ENCODE data around the gene KRTAP17-1. TPM values are rescaled to one million over a fixed set of nuclear protein-coding genes. Genes with fewer than 3 reads are reported as not detected.
A peak's percentile ranks its signal among the peaks of the same experiment; 100 is the strongest.

The KRTAP17-1 gene
- total RNA-seq, 4 donors from 2014 or later, result not detected

DNA sequence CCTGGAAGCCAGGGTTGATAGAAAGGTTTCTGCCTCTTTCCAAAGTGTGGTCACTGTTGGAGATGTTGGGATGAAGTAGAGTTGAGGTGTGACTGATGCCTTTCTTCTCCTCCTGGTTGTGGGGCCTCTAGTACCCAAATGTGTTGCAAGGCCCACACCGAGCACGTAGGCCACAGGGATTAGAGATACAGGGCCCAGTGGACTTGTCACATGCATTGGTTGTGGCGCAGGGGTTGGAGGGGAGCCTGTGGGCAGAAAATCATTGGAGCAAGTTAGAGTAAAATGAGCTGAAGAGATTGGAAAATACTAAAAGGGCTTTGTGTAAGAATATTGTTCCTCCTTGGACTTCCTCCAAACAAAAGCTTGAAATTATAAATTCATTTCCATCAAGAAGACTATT is 30.5 kb upstream of the KRTAP17-1 start:
- Histone ChIP-seq H3K36me3 (no peaks in the 10 kb centered on the region), H3K4me1 (no peaks in the 10 kb centered on the region), H3K4me3 (no peak overlapping the region), H3K9me3 (peaks cover 0 to 4% (median 0%) of the 10 kb centered on the region in 4 donors), H3K27me3 (no peaks in the 10 kb centered on the region), H3K27ac (replicated peaks in 1 of 4) (no peak overlapping the region)
- no peak for DNase-seq (ENCODE audit: extremely low spot score)
- intact Hi-C loops (cut with DNase I), result no loop called here
- TF ChIP-seq POLR2AphosphoS5 (IDR thresholded peaks at IDR 0.05) (no peak), POLR2A (IDR thresholded peaks at IDR 0.05; ENCODE audit: low read depth) (no peak), EP300 (IDR thresholded peaks at IDR 0.05) (no peak)
- TF ChIP-seq, protein P1, sequence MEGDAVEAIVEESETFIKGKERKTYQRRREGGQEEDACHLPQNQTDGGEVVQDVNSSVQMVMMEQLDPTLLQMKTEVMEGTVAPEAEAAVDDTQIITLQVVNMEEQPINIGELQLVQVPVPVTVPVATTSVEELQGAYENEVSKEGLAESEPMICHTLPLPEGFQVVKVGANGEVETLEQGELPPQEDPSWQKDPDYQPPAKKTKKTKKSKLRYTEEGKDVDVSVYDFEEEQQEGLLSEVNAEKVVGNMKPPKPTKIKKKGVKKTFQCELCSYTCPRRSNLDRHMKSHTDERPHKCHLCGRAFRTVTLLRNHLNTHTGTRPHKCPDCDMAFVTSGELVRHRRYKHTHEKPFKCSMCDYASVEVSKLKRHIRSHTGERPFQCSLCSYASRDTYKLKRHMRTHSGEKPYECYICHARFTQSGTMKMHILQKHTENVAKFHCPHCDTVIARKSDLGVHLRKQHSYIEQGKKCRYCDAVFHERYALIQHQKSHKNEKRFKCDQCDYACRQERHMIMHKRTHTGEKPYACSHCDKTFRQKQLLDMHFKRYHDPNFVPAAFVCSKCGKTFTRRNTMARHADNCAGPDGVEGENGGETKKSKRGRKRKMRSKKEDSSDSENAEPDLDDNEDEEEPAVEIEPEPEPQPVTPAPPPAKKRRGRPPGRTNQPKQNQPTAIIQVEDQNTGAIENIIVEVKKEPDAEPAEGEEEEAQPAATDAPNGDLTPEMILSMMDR (IDR thresholded peaks at IDR 0.05), result no peak
- WGBS, result 80% methylated on average over 3 of the region's 3 CpGs

DNA sequence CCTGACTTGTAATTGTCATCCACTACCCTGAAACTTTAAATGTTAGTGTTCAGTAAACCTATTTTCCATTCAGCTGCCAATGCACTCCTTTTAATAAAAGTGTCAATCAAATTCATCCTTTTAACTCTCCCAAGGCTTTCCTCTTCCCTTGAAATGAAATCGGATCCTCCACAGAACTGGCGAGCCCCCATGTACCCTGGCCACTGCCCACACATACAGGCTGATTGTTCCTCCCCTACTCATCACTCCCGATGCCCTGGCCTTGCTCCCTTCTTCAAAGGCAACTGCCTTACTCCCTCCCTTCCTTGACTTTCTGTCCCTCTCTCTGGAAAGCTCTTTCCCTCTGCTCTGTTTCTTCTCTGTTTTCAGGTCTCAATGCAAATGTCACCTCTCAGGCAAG is 27.5 kb upstream of the KRTAP17-1 start:
- TF ChIP-seq, protein P1 (IDR thresholded peaks at IDR 0.05), result no peak
- TF ChIP-seq POLR2AphosphoS5 (IDR thresholded peaks at IDR 0.05) (no peak), POLR2A (IDR thresholded peaks at IDR 0.05; ENCODE audit: low read depth) (no peak), EP300 (IDR thresholded peaks at IDR 0.05) (no peak)
- Histone ChIP-seq H3K36me3 (no peaks in the 10 kb centered on the region), H3K4me1 (peaks cover 0 to 5% (median 0%) of the 10 kb centered on the region in 4 donors), H3K27ac (replicated peaks in 1 of 4) (no peak overlapping the region), H3K27me3 (no peaks in the 10 kb centered on the region), H3K9me3 (peaks cover 0 to 4% (median 0%) of the 10 kb centered on the region in 4 donors), H3K4me3 (no peak overlapping the region)
- intact Hi-C loops (cut with DNase I), result no loop called here
- 80% methylated on average over 3 of the region's 3 CpGs for WGBS
- DNase-seq (ENCODE audit: extremely low spot score), result no peak

DNA sequence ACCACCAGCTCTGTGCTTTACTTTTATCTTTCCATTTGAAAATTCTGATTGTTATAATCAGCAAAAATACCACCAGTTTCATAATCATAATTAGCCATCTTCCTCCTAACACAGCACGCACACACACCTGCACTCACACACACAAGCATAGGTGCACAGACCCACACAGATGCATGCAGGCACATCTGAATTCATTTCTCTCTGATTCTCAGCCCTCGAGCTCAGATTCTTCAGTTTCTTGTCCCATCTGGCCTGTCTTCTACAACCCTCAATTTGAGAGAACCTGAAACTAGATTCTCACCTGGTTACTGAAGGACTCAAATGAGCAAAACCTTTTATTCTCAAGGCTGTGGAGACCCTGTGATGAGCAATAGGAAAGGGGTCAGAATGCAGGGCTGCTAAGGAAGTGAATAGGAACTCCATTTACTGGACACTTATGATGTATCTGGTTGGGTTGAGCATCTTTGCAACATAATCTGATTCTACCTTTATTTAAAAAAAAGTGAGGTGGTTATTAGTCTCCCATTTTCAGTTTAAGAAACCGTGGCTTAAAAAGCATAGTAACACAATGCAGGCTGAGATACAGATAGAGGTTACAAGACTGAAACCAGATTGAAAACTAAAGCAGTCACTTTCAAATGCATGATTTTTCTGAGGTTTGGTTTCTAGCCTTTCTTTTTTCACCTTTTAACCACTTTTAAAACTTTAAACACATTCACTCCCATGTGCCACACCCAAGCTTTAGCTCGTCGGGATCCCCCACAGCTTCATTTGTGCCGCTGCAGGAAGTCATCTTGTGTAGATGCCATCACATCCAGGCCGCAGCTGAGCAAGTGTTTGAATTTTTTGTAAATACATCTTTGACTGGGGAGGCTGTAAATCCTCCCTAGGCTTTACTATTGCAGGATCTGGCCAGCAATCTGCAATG is 25.7 kb upstream of the KRTAP17-1 start:
- H3K27me3 ChIP-seq, result no peaks in the 10 kb centered on the region
- intact Hi-C loops (cut with DNase I), result no loop called here
- no peaks in the 10 kb centered on the region for H3K36me3 ChIP-seq
- no peak overlapping the region for H3K4me3 ChIP-seq
- WGBS, result 75% methylated on average over 7 of the region's 7 CpGs
- no peak for DNase-seq (ENCODE audit: extremely low spot score)
- H3K4me1 ChIP-seq, result peaks cover 0 to 5% (median 0%) of the 10 kb centered on the region in 4 donors
- H3K27ac ChIP-seq (replicated peaks in 1 of 4), result no peak overlapping the region
- H3K9me3 ChIP-seq, result peaks cover 0 to 4% (median 0%) of the 10 kb centered on the region in 4 donors
- TF ChIP-seq, protein P1 (IDR thresholded peaks at IDR 0.05), result no peak
- TF ChIP-seq POLR2A (IDR thresholded peaks at IDR 0.05; ENCODE audit: low read depth) (no peak), POLR2AphosphoS5 (IDR thresholded peaks at IDR 0.05) (no peak), EP300 (IDR thresholded peaks at IDR 0.05) (no peak)

DNA sequence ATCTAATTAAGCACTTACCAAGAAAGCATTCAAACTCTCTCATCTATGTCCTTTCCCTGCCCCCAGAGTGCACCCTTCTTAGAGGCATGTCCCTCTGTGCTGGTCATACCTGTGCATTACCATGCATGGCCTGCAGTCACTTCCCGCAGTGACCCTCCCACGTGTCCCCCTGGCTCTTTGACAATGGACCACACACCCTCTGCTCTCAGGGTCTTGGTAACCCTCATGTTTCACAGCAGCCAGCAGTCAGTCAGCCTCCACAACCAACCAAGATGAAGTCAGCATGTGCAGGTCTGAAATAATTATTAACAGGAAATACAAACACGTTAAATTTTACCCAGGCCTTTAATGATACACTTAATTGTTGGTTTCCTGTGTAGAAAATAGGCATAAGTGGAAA is 25.0 kb upstream of the KRTAP17-1 start:
- no peak overlapping the region for H3K27ac ChIP-seq (replicated peaks in 1 of 4)
- DNase-seq (ENCODE audit: extremely low spot score), result peak; percentile 86
- peaks cover 0 to 4% (median 0%) of the 10 kb centered on the region in 4 donors for H3K9me3 ChIP-seq
- no peaks in the 10 kb centered on the region for H3K27me3 ChIP-seq
- TF ChIP-seq POLR2AphosphoS5 (IDR thresholded peaks at IDR 0.05) (no peak), POLR2A (IDR thresholded peaks at IDR 0.05; ENCODE audit: low read depth) (no peak), EP300 (IDR thresholded peaks at IDR 0.05) (no peak)
- TF ChIP-seq, protein P1 (IDR thresholded peaks at IDR 0.05), result no peak
- H3K4me3 ChIP-seq, result no peak overlapping the region
- peaks cover 0 to 5% (median 0%) of the 10 kb centered on the region in 4 donors for H3K4me1 ChIP-seq
- WGBS, result 60% methylated on average over 3 of the region's 3 CpGs
- intact Hi-C loops (cut with DNase I), result no loop called here
- H3K36me3 ChIP-seq, result no peaks in the 10 kb centered on the region
